Measurements from ENCODE around the gene TAP1.
A peak's percentile ranks its signal among the peaks of the same experiment; 100 is the strongest.

TAP1 gene

GRCh38 chr6:32860674-32861073 is 7.2 kb upstream of the TAP1 start:
- DNase-seq: no peak

- DNase-seq: no peak
Measured at GRCh38 chr6:32858194-32858593, 4.7 kb upstream of the TAP1 start.

- no peak for DNase-seq
Measured at GRCh38 chr6:32857156-32857891, 3.8 kb upstream of the TAP1 start.

- no peak for DNase-seq
Measured at GRCh38 chr6:32855467-32856174, 2.1 kb upstream of the TAP1 start.

- DNase-seq: no peak
Measured at GRCh38 chr6:32854376-32855178, 1.1 kb upstream of the TAP1 start.

GRCh38 chr6:32852844-32853540 is 512 bp downstream of the TAP1 start:
- peak; percentile 80 for DNase-seq

- DNase-seq: peak; percentile 54
Measured at GRCh38 chr6:32852018-32852843, 1.3 kb downstream of the TAP1 start.

GRCh38 chr6:32851025-32851424 is 2.5 kb downstream of the TAP1 start:
- no peak for DNase-seq

GRCh38 chr6:32849126-32849525 is 4.4 kb downstream of the TAP1 start:
- DNase-seq: no peak

GRCh38 chr6:32847795-32848194 is 5.7 kb downstream of the TAP1 start:
- no peak for DNase-seq

- DNase-seq: no peak
Measured at GRCh38 chr6:32847004-32847403, 6.5 kb downstream of the TAP1 start.

- DNase-seq: peak; percentile 50
Measured at GRCh38 chr6:32845384-32845884, 8.1 kb downstream of the TAP1 start.

- DNase-seq: no peak
Measured at GRCh38 chr6:32844839-32845383, 8.6 kb downstream of the TAP1 start.

GRCh38 chr6:32843979-32844838 is 9.3 kb downstream of the TAP1 start, which contains the start of gene PSMB8:
TSS of gene PSMB8 (minus strand) at chr6:32844047. CDS start at chr6:32843996, 51 bp downstream.
- peak; percentile 94 for DNase-seq

- no peak for DNase-seq
Measured at GRCh38 chr6:32843331-32843978, 10.0 kb downstream of the TAP1 start.

GRCh38 chr6:32842690-32843089 is 10.8 kb downstream of the TAP1 start:
- DNase-seq: no peak

GRCh38 chr6:32842021-32842650 is 11.4 kb downstream of the TAP1 start:
- DNase-seq: no peak

- DNase-seq: no peak
Measured at GRCh38 chr6:32840604-32841246, 12.8 kb downstream of the TAP1 start.

- DNase-seq: no peak
Measured at GRCh38 chr6:32839356-32839755, 14.1 kb downstream of the TAP1 start.
